HL-60/S4 (cell line): Measurements from ENCODE around the gene SYS1.

ENCODE experiments used
- in situ Hi-C: fragments of 300-500 bp; cut with MboI; formaldehyde crosslinking; loops from 2 replicates; pipeline ENCODE4 v1.14.3; 2022; ENCODE audit warnings: low sequenced_read_pairs

The SYS1 gene

DNA sequence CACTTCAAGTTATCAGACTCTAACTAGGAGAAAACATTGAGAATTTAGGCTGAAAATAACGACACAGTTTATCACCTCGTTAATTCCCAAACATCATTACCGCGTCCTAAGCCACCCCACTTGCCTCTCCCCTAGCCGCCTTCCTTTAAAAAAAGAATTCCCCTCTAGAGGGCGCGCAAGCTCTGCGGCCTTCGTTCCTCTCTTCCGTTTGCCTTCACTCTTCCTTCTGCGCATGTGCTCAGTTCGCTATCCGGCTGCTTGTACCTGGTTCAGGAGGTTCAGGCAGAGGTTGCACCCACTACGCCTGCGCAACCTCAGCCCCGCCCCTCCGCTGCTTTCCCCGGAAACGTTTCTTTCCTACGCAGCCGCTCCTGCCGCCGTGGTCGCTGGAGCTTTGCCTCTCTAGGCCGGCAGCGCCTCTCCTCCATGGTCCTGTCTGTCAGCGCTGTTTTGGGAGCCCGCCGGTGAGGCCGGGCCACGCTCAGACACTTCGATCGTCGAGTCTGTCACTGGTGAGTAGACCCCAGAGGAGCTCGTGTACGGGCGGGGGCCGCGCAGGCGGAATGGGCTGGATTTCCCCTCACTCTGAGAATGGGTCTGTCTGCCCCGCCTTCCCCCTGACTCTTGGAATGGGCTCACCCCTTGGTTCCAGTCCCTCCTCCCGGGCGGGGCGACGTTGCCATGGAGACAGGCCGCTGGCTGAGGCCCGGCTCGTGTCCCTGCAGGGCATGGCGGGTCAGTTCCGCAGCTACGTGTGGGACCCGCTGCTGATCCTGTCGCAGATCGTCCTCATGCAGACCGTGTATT lies at the start of gene SYS1:
SYS1 (plus strand) TSS at position 353 of the 807 bp plus-strand sequence; CDS start at position 729, 376 bp downstream.
- in situ Hi-C loops: loop anchor here (5.0 kb wide), 1 partner anchor 74 kb away; no protein-coding TSS in a partner anchor

DNA sequence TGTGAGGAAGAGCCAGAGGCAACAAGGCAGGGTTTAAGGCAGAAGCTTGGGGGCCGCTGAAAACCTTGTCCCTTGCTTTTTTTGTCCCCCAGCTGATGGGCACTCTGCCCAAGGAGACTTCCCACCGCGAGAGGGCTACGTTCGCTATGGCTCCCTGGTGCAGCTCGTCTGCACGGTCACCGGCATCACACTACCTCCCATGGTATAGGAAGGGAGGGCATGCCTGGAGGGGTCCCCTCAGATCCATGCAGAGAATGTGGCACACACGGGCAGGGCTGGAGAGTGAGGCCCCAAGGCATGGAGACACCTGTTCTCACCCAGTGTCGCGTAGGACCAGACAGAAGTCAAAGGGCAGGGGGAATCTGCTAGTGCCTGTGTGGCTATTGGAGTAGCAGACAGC lies 49.0 kb upstream of the SYS1 start:
- in situ Hi-C loops: no loop called here

DNA sequence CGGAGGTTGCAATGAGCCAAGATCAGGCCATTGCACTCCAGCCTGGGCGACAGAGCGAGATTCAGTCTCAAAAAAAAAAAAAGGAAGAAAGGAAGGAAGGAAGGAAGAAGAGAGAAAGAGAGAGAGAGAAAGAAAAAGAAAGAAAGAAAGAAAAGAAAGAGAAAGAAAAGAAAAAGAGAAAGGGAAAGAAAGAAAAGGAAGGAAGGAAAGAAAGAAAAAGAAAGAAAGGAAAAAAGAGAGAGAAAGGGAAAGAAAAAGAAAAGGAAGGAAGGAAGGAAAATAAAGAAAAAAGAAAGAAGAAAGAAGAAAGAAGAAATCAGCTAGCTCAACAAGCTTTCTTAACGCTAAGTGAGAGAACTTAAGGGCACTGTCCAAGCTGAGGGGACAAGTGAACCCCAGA lies 47.3 kb upstream of the SYS1 start:
- in situ Hi-C loops: no loop called here

DNA sequence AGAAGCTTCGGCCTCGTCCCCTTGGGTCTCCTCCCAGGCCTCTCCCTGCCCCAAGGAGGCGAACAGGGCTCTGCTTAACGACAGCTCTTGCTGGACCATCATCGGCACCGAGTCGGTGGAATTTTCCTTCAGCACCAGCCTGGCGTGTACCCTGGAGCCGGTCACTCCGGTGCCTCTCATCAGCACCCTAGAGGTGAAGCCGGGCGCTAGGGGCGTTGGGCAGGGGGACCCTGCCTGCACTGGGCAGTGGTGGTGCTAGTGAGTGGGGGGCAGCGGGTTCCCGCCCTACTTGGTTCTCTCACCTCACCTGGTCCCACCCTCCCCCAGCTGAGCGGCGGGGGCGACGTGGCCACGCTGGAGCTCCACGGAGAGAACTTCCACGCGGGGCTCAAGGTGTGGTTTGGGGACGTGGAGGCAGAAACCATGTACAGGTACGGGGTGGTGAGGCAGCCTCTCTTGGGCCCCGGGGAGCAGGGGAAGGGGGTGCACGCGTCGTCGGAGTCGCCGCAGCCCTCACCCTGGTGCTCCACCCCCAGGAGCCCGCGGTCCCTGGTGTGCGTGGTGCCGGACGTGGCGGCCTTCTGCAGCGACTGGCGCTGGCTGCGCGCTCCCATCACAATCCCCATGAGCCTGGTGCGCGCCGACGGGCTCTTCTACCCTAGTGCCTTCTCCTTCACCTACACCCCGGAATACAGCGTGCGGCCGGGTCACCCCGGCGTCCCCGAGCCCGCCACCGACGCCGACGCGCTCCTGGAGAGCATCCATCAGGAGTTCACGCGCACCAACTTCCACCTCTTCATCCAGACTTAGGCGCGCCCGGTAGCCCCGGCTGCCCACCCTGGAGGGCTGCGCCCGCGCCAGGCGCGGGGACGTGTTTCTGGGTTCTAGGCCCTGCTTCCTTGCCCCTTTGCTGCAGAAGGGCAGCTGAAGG lies 46.5 kb upstream of the SYS1 start:
- in situ Hi-C loops: no loop called here

DNA sequence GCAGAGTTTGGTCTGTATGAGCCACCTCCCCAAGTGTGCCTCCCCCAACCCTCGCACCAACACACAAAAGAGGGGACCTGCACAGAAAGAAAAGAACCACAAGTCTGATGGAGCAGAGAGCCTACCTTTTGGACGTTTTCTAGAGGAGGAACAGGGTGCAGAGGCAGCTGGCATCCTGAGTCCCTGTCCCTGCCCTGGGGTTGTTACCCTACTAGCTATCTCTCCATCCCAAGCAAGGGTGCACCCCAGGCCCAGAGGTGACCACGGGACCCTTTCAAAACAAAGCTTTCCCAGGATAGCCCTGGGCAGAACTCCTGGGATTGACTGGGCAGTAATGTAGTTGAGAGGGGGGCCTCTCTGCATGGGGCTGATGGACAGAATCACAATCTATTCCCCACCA lies 45.1 kb upstream of the SYS1 start:
- in situ Hi-C loops: no loop called here

DNA sequence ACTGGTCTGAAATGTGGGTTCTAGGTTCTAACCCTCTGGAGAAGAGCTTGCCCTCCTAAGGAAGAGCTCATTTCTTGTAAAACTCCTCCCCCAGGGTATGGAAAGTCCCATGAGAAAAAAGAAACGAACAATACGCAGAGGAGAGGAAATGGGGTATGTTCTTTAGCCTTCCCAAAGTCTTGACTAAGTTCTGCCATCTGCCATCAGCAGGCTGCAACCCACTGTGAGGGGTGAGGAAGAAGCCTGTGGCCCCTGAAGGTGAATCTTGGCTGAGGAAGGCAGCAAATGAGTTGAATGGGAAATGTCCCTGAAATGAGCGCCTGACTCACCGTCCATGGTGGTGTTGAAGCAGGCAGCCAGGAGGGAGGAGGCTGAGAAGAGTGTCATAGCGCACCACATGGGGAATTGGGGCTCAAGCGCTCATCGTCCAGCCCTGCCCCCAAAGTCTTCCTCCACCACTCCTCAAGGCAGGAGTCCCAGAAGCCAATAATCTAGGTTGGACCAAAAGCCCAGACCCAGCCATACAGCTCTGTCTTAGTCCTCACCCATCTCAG lies 44.5 kb upstream of the SYS1 start:
- in situ Hi-C loops: no loop called here

DNA sequence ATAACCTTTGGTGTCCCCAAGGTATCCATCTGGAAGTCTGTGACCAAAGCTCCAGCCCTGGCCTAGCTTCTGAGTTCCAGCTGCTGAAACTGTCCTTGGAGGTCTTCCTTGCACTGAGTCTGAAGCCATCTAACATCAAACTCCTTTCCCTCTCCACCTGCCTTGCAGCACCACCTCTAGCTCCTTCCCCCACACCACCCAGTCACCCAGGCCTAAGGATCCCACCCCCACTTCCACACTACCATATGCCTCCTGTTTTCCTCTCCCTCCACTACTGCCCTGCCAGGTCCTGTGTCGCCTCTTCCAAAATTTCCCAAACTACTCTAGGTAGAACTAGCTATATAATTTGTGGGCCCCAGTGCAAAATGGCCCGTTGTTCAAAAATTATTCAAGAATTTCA lies 44.0 kb upstream of the SYS1 start:
- in situ Hi-C loops: no loop called here

DNA sequence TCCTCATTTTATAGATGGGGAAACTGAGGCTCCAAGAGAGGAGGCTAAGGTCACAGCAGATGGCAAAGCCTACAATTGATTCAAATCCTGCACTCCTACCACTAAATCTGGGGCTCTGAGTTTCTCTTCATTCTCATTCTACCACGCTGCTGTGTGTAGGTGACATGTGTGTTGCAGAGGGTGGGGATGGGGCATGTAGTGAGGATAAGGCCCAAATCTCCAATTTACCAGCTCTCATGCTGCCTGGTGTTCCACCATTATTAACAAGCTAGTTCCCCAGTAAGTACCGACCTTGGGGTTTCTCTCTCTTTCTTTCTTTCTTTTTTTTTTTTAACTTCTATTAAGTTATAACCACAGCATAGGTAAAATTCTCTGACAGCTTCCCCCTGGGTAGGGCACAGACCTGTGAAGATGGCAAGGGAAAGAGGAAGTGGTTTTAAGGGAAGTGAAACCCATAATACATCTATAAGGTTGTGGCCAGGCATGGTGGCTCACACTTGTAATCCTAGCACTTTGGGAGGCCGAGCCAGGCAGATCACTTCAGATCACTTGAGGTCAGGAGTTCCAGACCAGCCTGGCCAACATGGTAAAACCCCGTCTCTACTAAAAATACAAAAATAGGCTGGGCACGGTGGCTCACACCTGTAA lies 41.9 kb upstream of the SYS1 start:
- in situ Hi-C loops: loop anchor here (10.0 kb wide), 2 partner anchors 114 to 454 kb away; no protein-coding TSS in a partner anchor

DNA sequence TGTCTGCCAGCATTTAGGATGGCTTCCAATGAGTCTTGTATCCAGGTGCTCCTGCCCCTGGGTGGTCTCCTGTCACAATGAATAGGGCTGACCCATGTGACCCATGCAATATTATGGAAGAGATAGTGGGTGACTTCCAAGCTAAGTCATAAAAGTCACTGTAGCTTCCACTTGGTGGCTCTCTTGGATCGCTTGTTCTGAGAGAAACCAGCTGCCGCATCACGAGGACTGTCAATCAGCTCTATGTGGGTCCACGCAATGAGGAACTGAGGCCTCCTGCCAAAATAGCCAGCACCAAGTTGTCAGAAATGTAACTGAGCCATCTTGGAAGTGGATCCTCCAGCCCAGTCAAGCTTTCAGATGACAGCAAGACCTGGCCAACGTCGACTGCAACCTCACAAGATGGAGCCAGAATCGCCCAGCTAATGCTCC lies 40.0 kb upstream of the SYS1 start:
- in situ Hi-C loops: loop anchor here (10.0 kb wide), 2 partner anchors 112 to 452 kb away; no protein-coding TSS in a partner anchor

DNA sequence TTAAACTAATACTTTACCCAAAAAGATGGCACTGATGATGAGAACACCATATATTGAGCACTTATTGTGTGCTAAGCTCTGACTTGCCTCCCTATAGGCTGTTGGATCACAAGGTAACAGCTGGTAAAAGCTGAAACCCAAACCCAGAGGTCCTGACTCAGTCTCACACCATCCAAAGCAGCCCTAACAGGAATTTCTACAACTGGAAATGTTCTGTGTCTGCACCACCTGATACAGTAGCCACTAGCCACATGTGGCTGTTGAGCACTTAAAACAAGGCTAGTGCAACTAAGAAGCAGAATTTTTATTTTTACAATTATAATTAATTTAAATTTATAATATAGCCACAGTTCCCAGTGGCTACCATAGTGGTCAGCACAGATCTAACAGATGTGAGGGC lies 39.2 kb upstream of the SYS1 start:
- in situ Hi-C loops: loop anchor here (10.0 kb wide), 2 partner anchors 111 to 451 kb away; no protein-coding TSS in a partner anchor

DNA sequence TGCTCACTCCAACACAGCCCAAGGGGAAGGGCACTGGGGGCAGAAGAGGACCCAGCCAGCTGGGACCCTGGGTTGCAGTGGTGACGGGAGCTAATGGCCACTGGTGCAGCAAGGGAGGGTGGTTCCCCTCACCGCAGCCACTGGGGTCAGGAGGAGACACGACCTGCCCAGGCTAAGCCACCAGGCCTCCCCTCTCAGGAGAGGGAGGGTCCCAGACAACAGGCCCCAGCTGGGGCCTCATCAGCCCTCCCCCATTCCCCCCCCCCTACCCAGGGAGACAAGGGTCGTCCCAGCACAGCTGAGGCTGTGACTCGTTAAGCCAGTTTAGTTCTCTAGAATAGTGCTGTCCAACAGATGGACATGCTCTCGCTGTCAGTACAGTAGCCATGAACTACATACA lies 37.6 kb upstream of the SYS1 start:
- in situ Hi-C loops: loop anchor here (10.0 kb wide), 2 partner anchors 109 to 449 kb away; no protein-coding TSS in a partner anchor

DNA sequence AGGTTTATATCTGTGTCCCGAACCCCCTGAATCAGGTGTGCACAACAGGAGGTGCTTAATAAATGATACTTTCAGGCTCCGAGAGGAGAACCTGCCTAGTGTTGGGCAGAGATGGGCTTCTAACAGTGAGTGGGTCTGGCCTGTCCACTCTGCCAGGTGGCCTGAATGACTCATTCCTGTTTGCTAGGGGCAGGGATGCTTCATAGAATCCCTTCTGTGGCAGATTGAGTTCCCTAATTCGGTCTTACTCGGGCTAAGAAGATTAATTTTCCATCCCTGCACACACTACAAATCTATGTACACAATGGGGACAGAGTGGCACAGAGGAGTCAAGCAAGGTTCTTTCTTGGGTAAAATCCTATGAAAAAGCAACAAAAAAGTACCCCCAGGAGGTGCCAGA lies 34.5 kb upstream of the SYS1 start:
- in situ Hi-C loops: loop anchor here (10.0 kb wide), 2 partner anchors 106 to 446 kb away; no protein-coding TSS in a partner anchor

DNA sequence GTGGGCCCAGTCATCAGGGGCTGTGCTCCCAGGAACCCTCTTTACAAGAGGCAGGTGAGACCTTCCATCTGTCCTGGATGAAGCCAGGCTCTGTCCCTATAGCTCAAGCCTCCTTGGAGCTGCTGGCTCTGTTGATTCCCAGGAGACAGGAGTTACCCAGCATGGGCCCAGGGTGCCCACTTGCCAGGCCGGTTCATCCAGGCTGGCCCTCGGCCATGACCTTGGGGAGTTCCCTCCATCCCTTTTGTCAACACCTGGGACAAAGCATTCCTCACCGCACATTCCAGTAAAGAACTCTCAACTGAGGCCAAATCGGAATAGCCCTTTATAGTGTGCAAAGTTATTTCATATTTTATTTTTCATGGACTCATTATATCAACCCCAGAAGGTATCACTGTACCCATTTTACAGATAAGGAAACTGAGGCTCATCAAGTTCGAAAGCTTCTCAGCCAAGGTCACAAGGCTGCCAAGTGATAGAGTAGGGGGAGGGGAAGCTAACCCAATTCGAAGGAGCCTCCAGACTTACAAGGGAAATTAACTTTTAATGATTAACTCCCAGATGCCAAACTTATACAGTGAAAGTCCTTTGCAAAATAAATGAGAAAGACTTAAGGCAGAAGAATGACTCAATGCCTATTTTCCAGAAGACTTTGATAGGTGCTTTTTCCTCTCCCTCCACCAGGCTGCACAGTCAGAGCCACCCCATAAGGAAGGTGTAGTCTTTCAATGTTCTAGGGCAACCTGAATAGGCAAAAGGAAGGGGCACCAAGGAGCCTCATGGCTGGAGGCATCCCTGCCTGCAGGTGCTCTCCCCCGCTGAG lies 33.2 kb upstream of the SYS1 start:
- in situ Hi-C loops: loop anchor here (10.0 kb wide), 2 partner anchors 105 to 445 kb away; no protein-coding TSS in a partner anchor

DNA sequence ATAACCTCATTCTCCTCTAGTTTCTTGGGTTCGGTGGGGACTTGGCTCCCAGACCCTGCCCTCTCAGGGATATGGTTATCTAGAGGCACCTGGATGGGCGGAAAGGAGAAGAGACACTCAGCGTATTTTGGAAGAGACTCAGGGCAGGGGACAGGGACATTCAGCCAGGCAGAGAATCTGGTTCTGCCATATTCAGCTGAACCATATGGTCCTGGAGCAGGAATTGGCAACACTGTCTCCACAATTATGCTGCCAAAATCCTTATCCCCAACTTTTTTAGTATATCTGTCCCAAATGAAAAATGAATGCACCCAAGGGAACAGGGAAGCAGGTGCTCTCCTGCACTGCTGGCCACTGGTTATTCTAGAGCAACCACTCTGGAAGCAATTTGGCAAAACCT lies 32.5 kb upstream of the SYS1 start:
- in situ Hi-C loops: no loop called here

DNA sequence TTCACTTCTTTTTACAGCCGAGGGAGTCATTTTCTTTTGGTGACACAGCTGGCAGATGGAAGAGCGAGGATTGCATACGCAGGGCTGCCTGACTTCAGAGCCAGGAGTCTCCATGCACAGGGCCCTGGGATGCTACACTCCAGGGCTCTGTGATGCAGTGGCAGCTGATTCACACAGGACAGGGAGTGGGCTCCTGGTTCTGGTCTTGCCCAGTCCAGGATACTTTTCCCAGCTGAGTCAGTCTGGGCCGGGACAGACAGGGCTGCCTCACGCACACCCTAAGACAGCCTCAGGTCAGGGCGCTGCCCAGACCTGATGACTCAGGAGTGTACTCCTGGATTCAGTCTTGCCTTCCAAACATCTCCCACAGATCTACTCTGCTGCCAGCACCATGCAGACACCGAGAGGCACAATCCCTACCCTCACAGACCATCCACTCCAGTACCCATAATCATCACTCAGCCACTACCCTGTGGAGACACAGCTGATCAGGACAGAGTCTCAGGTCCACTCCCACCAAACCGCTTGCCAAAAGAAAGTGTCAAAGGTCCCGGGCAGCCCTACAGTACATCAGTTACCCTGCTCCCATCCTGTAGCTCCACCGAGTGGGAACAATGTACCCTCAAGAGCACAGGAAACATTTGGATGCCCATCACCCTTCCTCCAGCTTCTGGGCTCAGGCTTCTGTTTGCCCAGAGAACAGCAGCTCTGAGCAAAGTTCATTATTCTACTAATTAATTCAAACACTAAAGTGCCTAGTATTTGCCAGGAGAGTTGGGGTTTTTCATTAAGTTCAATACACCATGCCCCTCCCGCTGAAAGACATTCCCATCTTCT lies 26.2 kb upstream of the SYS1 start:
- in situ Hi-C loops: no loop called here

DNA sequence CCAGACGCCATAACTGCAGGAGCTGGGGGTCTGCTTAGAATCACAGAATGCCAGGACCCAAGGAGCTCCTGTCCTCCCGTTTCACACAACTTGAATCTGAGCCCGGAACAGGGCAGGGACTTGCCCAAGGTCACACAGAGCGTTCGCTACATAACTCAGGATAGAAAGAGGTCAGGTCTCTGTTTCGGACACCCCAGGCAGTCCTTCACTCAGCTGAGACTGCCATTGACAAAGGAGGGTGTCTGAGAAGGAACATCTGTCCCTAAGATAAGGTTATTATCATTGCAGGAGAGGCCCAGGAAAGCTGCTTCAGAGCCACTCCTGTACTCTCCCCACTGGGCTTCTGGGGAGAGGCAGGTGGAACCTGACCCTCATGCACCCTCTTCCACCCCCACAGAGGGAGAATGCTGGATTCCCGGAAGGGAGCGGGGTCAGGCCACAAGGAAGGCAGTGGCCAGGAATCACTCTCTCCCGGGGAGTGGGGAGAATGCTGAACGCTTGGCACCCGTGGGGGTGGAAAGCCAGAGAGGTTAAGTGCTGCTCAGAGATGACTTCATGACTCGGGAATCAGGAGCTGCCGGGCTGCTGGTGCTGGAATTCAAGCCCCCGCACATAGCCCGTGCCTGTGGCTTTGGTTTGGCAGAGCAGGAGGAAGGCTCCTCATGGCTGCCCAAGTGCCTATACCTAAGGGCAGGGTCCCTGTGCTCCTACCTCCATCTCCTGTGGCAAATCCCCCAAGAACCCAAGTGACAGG lies 25.4 kb upstream of the SYS1 start:
- in situ Hi-C loops: no loop called here

DNA sequence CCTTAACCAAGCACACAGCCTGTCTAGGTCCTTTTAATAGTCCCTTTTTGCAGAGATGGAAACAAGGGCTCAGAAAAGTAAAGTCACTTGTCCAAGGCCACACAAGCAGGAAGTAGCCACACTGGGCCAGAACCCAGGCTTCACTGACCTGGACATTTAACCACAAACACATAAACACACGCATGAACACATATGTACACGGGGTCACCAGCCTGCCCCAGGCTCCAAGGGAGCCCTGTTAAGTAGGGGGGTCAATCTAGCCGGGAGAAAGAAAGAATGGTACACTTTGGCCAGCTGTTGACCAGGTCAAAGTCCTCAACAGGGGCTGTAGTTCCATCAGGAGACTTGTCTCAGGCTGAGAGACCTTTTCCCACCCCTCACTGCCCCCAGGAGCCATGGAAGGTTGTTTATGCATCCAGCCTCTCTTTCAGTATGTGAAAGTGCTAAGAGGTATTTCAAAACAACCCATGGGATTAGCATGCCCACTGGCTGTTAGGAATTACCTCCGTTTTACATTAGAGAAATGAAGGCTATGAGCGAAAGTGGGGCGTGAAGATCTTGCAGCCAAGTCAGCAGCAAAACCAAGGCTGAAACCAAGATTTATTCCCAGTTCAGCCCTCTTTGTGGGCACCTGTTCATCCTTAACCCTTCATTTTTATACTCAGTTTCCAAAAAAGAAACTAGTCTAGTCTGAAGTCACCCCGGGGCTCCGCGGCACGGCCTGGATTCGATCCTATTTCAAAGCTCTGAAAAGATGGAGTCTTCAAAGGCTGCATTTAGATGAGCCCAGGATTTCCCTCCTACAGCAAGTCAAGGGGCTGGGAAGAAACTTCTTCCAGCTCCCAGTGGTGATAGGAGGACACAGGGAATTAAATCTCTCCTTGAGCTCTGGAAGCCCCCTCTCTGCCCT lies 24.6 kb upstream of the SYS1 start:
- in situ Hi-C loops: no loop called here
